HG03045 (cell line): Measurements from ENCODE around the gene MICOS13.
"Not testable (repeated sequence)": the region's sequence is repeated elsewhere in the genome, so short reads cannot be mapped to it uniquely, and the experiment has no call there.

Experiments
- ATAC-seq: cut with Tn5 transposase; IDR thresholded peaks from one replicate; pipeline ENCODE4 v1.9.1; 2021; ENCODE audit warnings: mild to moderate bottlenecking, moderate library complexity; ENCODE audit not compliant: unreplicated experiment

The MICOS13 gene

DNA sequence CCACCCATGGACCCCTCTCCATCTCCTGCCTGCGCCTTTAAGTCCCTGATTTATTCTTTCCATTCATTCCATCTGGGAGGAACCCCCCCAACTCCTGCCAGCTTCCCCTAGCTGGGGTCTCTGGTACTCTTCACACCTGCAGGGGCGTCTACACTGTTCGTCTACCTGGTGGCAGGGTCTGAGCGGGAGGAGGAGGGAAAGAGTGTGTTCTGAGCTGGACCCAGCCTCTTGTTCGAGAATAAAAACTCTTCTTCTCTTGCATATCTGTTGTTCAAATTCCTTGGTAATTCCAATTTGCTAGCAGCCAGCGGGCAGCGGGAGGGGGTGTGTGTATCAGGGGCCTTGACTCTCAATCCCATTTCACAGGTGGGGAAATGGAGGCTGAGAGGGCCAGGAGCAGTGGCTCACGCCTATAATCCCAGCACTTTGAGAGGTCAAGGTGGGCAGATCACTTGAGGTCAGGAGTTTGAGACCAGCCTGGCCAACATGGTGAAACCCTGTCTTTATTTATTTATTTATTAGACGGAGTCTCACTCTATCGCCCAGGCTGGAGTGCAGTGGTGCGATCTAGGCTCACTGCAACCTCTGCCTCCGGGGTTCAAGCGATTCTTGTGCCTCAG is 8.1 kb upstream of the MICOS13 start:
- not testable (repeated sequence) for ATAC-seq

- ATAC-seq, result peak; percentile 0
Observed at GRCh38 chr19:5687360-5688198, 7.3 kb upstream of the MICOS13 start.

DNA sequence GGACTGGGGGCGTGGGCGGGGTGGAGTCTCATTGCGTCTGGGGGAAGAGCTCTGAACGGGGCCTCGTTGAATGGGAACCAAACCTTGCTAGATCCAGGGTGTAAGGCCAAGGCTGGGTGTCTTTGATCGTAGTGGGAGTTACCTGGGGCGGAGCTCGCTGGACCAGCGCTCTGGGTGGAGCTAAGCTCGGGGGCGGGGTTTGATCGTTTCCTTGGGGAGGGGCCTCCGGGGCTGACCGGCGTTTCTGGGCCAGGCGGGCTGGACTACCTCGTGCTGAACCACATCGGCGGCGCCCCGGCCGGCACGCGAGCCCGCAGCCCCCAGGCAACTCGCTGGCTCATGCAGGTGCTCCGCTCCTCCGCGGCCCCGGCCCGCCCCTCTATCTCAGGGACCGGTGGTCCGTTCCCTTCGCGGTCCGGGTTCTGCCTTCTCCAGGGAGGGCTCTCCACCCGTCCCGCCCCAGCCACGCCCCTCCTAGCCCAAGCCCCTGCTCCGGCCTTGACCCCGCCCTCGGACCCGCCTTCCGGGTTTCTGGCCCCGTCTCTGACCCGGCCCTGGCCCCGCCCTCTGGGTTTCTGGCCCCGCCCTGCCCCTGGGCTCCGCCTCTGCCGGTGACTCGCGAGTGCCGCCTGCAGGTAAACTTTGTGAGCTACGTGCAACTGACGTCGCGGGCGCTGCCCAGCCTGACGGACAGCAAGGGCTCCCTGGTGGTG is 6.5 kb upstream of the MICOS13 start:
- ATAC-seq, result peak; percentile 36

GRCh38 chr19:5686326-5686646 is 6.0 kb upstream of the MICOS13 start:
- ATAC-seq, result no peak

DNA sequence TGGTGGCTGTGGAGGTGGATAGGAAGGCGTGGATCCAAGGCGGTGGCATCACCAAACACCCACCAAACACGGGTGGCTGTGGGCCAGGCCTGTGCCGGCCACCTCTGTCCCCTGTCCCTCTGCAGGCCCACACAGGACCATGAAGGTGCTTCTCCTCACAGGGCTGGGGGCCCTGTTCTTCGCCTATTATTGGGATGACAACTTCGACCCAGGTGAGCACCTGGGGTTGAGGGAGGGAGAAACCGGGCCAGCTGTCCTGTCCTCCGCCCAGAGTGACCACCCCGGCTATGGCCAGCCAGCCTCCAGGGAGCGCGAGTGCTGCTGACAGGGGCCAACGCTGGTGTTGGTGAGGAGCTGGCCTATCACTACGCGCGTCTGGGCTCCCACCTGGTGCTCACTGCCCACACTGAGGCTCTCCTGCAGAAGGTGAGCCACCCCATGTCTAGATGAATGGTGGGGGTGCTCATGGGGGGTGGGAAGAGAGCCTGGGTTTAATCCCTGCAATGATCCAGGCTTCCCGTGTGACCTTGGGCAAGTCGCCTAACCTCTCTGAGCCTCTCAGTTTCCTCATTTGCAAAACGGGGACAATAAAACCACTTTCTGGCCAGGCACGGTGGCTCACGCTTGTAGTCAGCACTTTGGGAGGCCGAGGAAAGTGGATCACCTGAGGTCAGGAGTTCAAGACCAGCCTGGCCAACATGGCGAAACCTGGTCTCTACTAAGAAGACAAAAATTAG is 4.5 kb upstream of the MICOS13 start:
- no peak for ATAC-seq

GRCh38 chr19:5683177-5683886 is 3.0 kb upstream of the MICOS13 start:
- no peak for ATAC-seq

DNA sequence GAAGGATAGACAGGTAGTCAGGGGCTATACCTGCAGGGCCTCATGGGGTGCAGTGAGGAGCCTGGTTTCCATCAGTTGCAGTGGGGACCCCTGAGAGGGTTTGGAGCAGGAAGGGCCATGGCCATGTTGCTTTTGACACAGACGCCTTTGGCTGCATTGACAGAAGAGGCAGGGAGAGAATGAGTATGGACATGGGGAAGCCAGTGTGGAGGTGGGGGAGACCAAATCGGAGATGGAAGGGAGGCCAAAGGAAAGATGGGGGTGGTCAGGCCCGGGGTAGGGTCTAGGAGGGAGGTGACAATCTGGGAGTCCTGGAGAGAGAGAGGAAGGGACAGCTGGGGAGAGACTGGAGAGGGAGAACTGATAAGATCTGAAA is 1.8 kb upstream of the MICOS13 start:
- no peak for ATAC-seq

- no peak for ATAC-seq
Observed at GRCh38 chr19:5681391-5682106, 1.2 kb upstream of the MICOS13 start.

GRCh38 chr19:5680084-5680436 is 256 bp downstream of the MICOS13 start:
- ATAC-seq, result no peak

GRCh38 chr19:5679289-5680083 is 830 bp downstream of the MICOS13 start:
- no peak for ATAC-seq

GRCh38 chr19:5678071-5678718 is 2.1 kb downstream of the MICOS13 start:
- no peak for ATAC-seq

GRCh38 chr19:5677580-5677979 is 2.7 kb downstream of the MICOS13 start:
- ATAC-seq, result no peak

- no peak for ATAC-seq
Observed at GRCh38 chr19:5677136-5677535, 3.2 kb downstream of the MICOS13 start.

DNA sequence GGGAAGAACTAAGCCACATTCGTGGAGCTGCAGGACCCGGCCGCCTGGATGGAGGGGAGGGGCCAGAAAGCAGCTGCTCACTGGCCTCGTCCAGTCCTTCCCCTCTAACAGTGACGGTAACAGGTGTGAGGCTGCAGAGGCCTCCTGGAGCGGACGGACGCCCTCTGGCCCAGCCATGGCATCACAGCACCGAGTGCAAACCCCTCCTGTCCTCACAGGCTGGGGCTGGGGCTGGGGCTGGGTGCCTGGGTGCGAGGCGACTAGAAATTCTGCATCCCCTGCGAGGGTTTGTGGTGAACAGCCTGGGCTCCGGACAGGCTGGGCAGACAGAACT is 3.6 kb downstream of the MICOS13 start:
- ATAC-seq, result no peak

DNA sequence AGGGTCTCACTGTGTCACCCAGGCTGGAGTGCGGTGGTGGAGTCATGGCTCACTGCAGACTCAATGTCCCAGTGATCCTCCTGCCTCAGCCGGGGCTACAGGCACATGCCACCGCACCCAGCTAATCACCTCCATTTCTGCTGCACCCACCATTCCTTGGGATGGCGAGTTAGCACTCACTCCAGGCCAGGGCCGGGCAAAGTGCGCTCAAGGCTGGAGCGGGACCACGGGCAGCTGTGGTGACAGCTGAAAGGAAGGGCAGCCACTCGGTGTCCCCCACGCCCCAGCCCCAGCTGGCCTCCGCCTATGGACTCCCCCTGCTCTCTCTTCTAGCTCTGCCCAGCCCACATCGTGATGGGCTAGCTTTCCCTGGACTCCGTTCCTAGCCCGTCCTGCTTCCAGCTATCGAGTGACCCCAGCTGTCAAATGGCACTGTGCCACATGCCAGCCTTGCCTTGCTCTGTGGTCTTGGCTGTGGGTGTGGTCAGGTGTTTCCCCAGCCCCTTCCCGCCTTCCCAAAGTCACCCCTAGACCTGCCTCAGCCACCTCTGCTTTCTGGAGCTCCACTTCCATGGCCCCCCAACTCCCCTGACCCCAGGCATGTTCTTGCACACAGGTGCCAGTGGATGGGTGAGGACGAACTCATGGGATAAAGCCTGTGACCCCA is 4.1 kb downstream of the MICOS13 start:
- ATAC-seq, result no peak

DNA sequence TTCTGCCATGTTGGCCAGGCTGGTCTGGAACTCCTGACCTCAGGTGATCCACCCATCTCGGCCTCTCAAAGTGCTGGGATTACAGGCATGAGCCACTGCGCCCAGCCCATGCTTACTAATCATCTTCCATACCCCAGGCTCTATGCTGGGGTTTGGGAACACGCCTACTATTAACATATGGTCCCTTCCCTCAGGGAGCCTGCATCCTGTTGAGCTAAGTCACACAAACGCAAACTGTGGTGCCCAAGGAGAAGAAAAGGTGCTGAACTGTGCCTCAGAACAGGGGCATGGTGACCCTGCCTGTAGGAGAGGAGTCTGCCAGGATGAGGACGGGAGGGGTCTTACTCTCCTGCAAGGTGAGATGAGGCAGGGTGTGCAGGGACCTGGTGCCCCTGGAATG is 5.6 kb downstream of the MICOS13 start:
- ATAC-seq, result no peak

DNA sequence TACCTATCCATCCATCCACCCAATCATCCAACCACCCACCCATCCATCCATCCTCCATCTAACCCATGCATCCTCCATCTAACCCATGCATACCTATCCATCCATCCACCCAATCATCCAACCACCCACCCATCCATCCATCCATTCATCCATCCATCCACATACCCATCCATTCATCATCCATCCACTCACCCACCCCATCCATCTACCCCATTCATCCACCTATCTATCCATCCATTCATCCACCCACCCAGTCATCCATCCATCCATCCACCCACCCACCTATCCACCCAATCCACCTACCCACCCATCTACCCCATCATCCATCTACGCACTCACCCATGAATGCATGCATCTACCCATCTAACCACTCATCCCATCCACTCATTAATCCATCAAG is 6.6 kb downstream of the MICOS13 start:
- no peak for ATAC-seq

DNA sequence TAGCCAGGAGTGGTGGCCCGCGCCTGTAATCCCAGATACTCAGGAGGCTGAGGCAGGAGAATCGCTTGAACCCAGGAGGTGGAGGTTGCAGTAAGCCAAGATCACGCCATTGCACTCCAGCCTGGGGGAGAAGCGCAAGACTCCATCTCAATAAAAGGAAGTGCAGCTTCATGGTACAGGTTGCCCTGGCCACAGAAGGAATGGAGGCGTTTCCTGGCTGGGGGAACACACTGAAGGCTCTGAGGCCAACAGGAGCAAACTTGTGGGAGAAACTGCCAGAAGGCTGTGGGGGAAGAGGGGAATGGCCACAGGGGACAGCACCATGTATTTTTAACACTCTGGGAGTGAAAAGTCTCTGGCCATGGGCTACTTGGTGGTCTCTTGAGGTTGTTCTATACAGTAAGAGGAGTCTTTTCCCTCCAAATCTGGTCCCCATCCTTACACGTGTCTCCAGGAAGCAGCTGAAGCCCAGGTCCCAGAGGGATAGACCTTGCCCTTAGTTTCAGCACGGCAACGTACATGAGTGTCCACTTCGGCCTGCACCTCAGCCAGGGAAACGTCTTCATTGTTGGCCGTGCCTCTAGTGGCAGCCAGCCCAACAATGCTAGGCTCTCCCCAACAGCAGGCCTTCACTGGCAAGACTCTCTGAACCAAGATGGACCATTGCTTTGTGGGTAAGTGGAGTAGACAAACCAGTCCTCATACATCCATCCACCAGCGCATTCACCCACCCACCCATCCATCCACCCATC is 7.4 kb downstream of the MICOS13 start:
- ATAC-seq, result no peak
